CD4-positive, alpha-beta memory T cell (primary cell): ENCODE measurements around the gene PYGO2. TPM values are rescaled to one million over a fixed set of nuclear protein-coding genes. Genes with fewer than 3 reads are reported as not detected.

Experiments used
- CTCF ChIA-PET: fragments of 350-600 bp; sonication (Branson Sonifier 250); formaldehyde crosslinking; loops from one replicate; lab custom pipeline; 2021; ENCODE audit warnings: inconsistent platforms; ENCODE audit not compliant: partially characterized antibody; lab: Charles Lee
- POLR2A ChIA-PET: fragments of 350-600 bp; sonication (Branson Sonifier 250); formaldehyde crosslinking; loops from one replicate; lab custom pipeline; 2021; ENCODE audit not compliant: partially characterized antibody; lab: Charles Lee
- DNase-seq, 5 donors: peaks; one replicate each; pipeline versions ENCODE4 v3.0.0 to v3.0.0-alpha.2; 2020 to 2022; ENCODE audit warnings: mixed read lengths in 1 of 5
- H3K27ac ChIP-seq: one replicate; pipeline ENCODE4 v1.7.0; 2013; ENCODE audit warnings: low read depth, low read length
- H3K27me3 ChIP-seq: 2 replicates; pipeline ENCODE4 v1.7.0; 2013; ENCODE audit warnings: mild to moderate bottlenecking, low read length, moderate library complexity; ENCODE audit not compliant: insufficient read depth
- H3K36me3 ChIP-seq: 2 replicates; pipeline ENCODE4 v1.7.0; 2013; ENCODE audit warnings: mild to moderate bottlenecking, low read length, moderate library complexity; ENCODE audit not compliant: insufficient read depth
- H3K4me1 ChIP-seq: 2 replicates; pipeline ENCODE4 v1.7.0; 2013; ENCODE audit warnings: mild to moderate bottlenecking, low read length, moderate library complexity; ENCODE audit not compliant: insufficient read depth
- H3K4me3 ChIP-seq, 2 donors: one replicate each; pipeline ENCODE4 v1.7.0; 2013; ENCODE audit warnings: low read length in 2 of 2, mild to moderate bottlenecking in 1 of 2
- H3K9me3 ChIP-seq, 2 donors: one replicate each; pipeline ENCODE4 v1.7.0; 2013; ENCODE audit warnings: low read length in 2 of 2, control low read depth in 1 of 2; ENCODE audit not compliant: control insufficient read depth in 1 of 2
- H3K27ac Mint-ChIP-seq, 7 donors: one replicate each; pipeline ENCODE4 v1.8.0; 2020 to 2021; ENCODE audit warnings: mixed read lengths in 7 of 7, mild to moderate bottlenecking in 6 of 7, inconsistent platforms in 3 of 7, moderate library complexity in 3 of 7
- H3K27me3 Mint-ChIP-seq, 2 donors: one replicate each; pipeline ENCODE4 v1.8.0; 2020 to 2021; ENCODE audit warnings: mixed read lengths in 2 of 2
- H3K36me3 Mint-ChIP-seq, 2 donors: one replicate each; pipeline ENCODE4 v1.8.0; 2020 to 2021; ENCODE audit warnings: mixed read lengths in 2 of 2, inconsistent platforms in 1 of 2, mild to moderate bottlenecking in 1 of 2
- H3K4me1 Mint-ChIP-seq, 4 donors: one replicate each; pipeline ENCODE4 v1.8.0; 2020 to 2021; ENCODE audit warnings: mixed read lengths in 4 of 4, mild to moderate bottlenecking in 1 of 4
- H3K4me3 Mint-ChIP-seq, 8 donors: one replicate each; pipeline ENCODE4 v1.8.0; 2020 to 2021; ENCODE audit warnings: mixed read lengths in 8 of 8, mild to moderate bottlenecking in 7 of 8, moderate library complexity in 6 of 8, inconsistent platforms in 3 of 8
- H3K9me3 Mint-ChIP-seq, 8 donors: one replicate each; pipeline ENCODE4 v1.8.0; 2020 to 2021; ENCODE audit warnings: mixed read lengths in 8 of 8, mild to moderate bottlenecking in 5 of 8, inconsistent platforms in 3 of 8, moderate library complexity in 1 of 8
- intact Hi-C: fragments of 100-400 bp; cut with micrococcal nuclease; formaldehyde crosslinking; loops from one replicate; pipeline ENCODE4 v1.15.1; 2023
- polyA plus RNA-seq, 2 donors: library from polyadenylated mRNA; unstranded; fragments of 300-500 nt; fragmentation: Illumina TruSeq; gene quantifications; one replicate each; pipeline ENCODE4 v1.2.3, GENCODE V29; 2021
- total RNA-seq, 2 experiments: library from RNA; stranded (reverse); gene quantifications; one replicate each; pipeline ENCODE4 v1.2.3, GENCODE V29; 2021

Gene PYGO2
- total and polyA plus RNA-seq, 4 experiments from 2014 or later = 22.5 to 80.2 (median 66.3) TPM

DNA sequence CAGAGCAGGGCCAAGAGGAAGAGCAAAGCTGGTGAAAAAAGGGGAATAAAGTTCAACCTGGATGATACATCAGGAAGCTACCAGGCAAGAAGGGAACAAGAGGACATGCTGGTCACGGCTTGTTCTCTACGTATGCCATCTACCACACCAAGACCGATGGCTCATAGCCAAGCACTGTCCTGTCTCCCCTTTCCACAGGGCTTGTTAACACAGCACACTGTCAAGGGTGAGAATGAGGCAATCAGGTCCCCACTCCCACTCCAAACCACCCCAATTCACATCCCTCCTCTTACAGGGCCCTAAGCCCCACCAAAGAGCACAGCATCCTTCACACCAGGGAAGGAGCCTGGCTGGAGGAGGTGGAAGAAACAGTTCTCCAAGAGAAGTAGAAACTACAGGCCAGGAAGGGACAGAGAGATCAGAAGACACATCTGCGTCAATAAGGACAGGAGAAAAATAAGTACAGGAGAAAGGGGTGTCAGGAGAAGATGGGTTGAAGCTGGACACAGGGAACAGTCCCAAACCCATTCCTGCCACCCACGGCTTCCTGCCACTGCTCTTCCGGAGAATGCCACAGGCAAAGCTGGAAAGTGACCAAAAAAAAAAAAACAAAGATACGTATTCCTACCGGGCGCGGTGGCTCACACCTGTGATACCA lies 9.9 kb upstream of the PYGO2 start:
- Histone ChIP-seq H3K9me3 (no peaks in the 10 kb centered on the region), H3K27ac (peak overlapping the region; percentile 11), H3K27me3 (no peaks in the 10 kb centered on the region), H3K36me3 (peaks cover 30% of the 10 kb centered on the region), H3K4me3 (no peak overlapping the region), H3K4me1 (peaks cover 42% of the 10 kb centered on the region)
- Mint-ChIP-seq H3K4me3 (peak overlapping the region; percentile 15 to 58 (median 44)), H3K27ac (peak overlapping the region in 6 of 7 donors; percentile 84 to 87 (median 86)), H3K27me3 (no peaks in the 10 kb centered on the region), H3K4me1 (peaks cover 22 to 35% (median 27%) of the 10 kb centered on the region in 4 donors), H3K9me3 (no peaks in the 10 kb centered on the region), H3K36me3 (peaks cover 15 to 36% of the 10 kb centered on the region in 2 donors)
- CTCF ChIA-PET = interaction anchor here (0.9 to 16.3 kb wide), 7 partner anchors 10 to 120 kb away, joined by 3 to 226 read pairs (median 17); partner anchors contain the start of genes FLAD1, LENEP and PYGO2
- POLR2A ChIA-PET = interaction anchor here (0.7 to 41.7 kb wide), 8 partner anchors 9 to 80 kb away, joined by 3 to 1543 read pairs (median 48); partner anchors contain the start of genes ADAM15, FLAD1, LENEP and PBXIP1
- no peak for DNase-seq
- intact Hi-C loops = no loop called here

DNA sequence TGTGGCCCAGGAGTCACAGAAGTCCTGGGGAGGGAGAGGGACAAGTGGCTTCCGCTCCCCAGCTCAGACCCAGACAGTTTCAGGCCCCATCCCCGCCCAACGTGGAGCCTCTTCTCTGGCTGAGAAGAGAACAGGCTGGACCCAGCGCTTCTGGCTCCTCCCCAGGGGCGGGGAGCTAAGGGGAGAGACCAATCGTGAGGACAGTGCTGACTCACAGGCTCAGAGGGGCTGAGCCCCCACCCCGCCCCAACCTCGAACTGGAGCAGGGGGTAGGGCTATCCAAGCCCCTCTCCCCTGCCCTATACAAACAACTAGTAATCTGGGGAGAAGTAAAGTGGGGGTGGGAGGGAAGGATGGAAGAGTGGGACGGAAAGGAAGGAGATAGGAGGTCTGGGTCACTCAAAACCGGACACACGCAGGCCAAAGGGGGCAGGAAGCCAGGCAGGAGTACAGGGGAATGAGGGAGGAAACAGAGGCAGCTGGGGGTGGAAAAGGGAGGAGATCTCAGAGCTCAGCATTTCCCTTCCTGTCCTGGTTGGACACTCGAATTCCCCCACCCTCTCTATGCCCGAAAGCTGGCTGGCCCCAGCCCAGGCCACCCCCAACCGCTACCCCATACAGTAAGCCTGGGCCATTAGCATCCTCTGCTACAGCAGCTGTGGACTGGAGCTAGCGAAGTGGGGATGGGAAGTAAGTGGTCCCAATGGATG lies 9.2 kb upstream of the PYGO2 start, which contains the start of gene SHC1:
SHC1 (minus strand) TSS at position 117 of the 710 bp plus-strand sequence. CDS start 221 bp downstream, outside the sequence.
- Mint-ChIP-seq H3K9me3 (no peaks in the 10 kb centered on the region), H3K27me3 (no peaks in the 10 kb centered on the region), H3K4me3 (peak within 1 kb of the TSS; percentile 15 to 58 (median 44)), H3K36me3 (peaks cover 16 to 39% of the 10 kb centered on the region in 2 donors), H3K4me1 (peaks cover 22 to 35% (median 26%) of the 10 kb centered on the region in 4 donors), H3K27ac (peak within 1 kb of the TSS; percentile 57 to 87 (median 85))
- H3K4me3 ChIP-seq = no peak within 1 kb of the TSS
- CTCF ChIA-PET = interaction anchor here (0.9 to 16.3 kb wide), 7 partner anchors 10 to 121 kb away, joined by 3 to 226 read pairs (median 5); partner anchors contain the start of genes LENEP and PYGO2
- POLR2A ChIA-PET = interaction anchor here (0.7 to 41.7 kb wide), 7 partner anchors 9 to 80 kb away, joined by 3 to 1543 read pairs (median 36); partner anchors contain the start of genes ADAM15, FLAD1, LENEP and PBXIP1
- H3K27me3 ChIP-seq = no peaks in the 10 kb centered on the region
- H3K27ac ChIP-seq = peak within 1 kb of the TSS; percentile 23
- peak in 1 of 5 donors; percentile 46 for DNase-seq
- intact Hi-C loops = no loop called here
- no peaks in the 10 kb centered on the region for H3K9me3 ChIP-seq
- H3K4me1 ChIP-seq = peaks cover 36% of the 10 kb centered on the region
- H3K36me3 ChIP-seq = peaks cover 37% of the 10 kb centered on the region

- peaks cover 19 to 47% of the 10 kb centered on the region in 2 donors for H3K36me3 Mint-ChIP-seq
- intact Hi-C loops = no loop called here
- peaks cover 43% of the 10 kb centered on the region for H3K36me3 ChIP-seq
These were observed 8.4 kb upstream of the PYGO2 start for GRCh38 chr1:154969860-154970452.

GRCh38 chr1:154969246-154969645 lies 7.7 kb upstream of the PYGO2 start:
- Mint-ChIP-seq H3K27me3 (no peaks in the 10 kb centered on the region), H3K4me1 (peaks cover 22 to 35% (median 26%) of the 10 kb centered on the region in 4 donors), H3K27ac (peak overlapping the region in 6 of 7 donors; percentile 57 to 83 (median 78)), H3K4me3 (no peak overlapping the region), H3K9me3 (no peaks in the 10 kb centered on the region), H3K36me3 (peaks cover 22 to 52% of the 10 kb centered on the region in 2 donors)
- ChIA-PET CTCF (interaction anchor here (1.4 to 16.3 kb wide), 3 partner anchors 8 to 48 kb away, joined by 3 to 226 read pairs (median 40); partner anchors contain the start of genes PMVK and PYGO2), POLR2A (interaction anchor here (9.7 to 41.7 kb wide), 3 partner anchors 7 to 37 kb away, joined by 126 to 1543 read pairs (median 219); partner anchors contain the start of genes LENEP, PBXIP1, PYGO2 and ZBTB7B)
- H3K9me3 ChIP-seq = no peaks in the 10 kb centered on the region
- H3K4me3 ChIP-seq = no peak overlapping the region
- peak overlapping the region; percentile 23 for H3K27ac ChIP-seq
- DNase-seq = peak in 1 of 5 donors; percentile 1
- intact Hi-C loops = no loop called here
- no peaks in the 10 kb centered on the region for H3K27me3 ChIP-seq
- peaks cover 43% of the 10 kb centered on the region for H3K36me3 ChIP-seq
- peaks cover 36% of the 10 kb centered on the region for H3K4me1 ChIP-seq

More at GRCh38 chr1:154969860-154970452, 8.4 kb upstream of the PYGO2 start:
- Mint-ChIP-seq H3K4me3 (no peak overlapping the region), H3K27ac (peak overlapping the region in 5 of 7 donors; percentile 57 to 83 (median 79)), H3K27me3 (no peaks in the 10 kb centered on the region), H3K4me1 (peaks cover 22 to 35% (median 26%) of the 10 kb centered on the region in 4 donors), H3K9me3 (no peaks in the 10 kb centered on the region)
- Histone ChIP-seq H3K4me3 (no peak overlapping the region), H3K27ac (peak overlapping the region; percentile 11), H3K4me1 (peaks cover 36% of the 10 kb centered on the region), H3K27me3 (no peaks in the 10 kb centered on the region), H3K9me3 (no peaks in the 10 kb centered on the region)
- ChIA-PET CTCF (interaction anchor here (1.2 to 16.3 kb wide), 6 partner anchors 9 to 121 kb away, joined by 3 to 226 read pairs (median 5); partner anchors contain the start of genes PMVK and PYGO2), POLR2A (interaction anchor here (1.9 to 41.7 kb wide), 5 partner anchors 8 to 36 kb away, joined by 10 to 1543 read pairs (median 126); partner anchors contain the start of genes FLAD1, LENEP, PBXIP1 and PMVK)
- peak in 1 of 5 donors; percentile 39 for DNase-seq

DNA sequence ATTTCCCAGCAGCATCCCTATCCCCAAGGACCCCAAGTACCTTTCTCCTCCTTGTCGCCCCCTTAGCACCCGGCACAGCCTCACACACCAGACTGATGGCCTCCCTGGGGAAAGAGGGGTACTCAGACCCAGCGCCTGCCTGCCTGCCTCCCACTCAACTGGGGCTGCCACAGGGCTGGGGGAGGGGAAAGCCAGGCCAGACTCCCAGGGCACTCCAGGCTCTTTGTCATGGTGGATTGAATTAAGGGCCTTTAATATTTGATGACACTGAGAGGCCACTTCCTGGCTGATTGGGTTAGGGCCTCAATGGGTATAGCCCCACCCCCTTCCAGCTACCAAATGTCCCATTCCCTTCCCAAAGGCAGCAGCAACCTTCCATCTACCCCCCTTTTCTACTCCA lies 7.1 kb upstream of the PYGO2 start:
- Mint-ChIP-seq H3K36me3 (peaks cover 25 to 56% of the 10 kb centered on the region in 2 donors), H3K9me3 (no peaks in the 10 kb centered on the region), H3K27ac (peak overlapping the region in 5 of 7 donors; percentile 15 to 83 (median 61)), H3K27me3 (no peaks in the 10 kb centered on the region), H3K4me3 (no peak overlapping the region), H3K4me1 (peaks cover 25 to 39% (median 29%) of the 10 kb centered on the region in 4 donors)
- H3K9me3 ChIP-seq = no peaks in the 10 kb centered on the region
- no peak overlapping the region for H3K4me3 ChIP-seq
- H3K27ac ChIP-seq = peak overlapping the region; percentile 23
- CTCF ChIA-PET = interaction anchor here (1.4 kb wide), 1 partner anchor 32 kb away, joined by 3 read pairs; the partner anchor contains the start of gene PMVK
- POLR2A ChIA-PET = interaction anchor here (9.7 to 41.7 kb wide), 3 partner anchors 7 to 38 kb away, joined by 126 to 1543 read pairs (median 219); partner anchors contain the start of genes LENEP, PBXIP1, PYGO2 and ZBTB7B
- no peaks in the 10 kb centered on the region for H3K27me3 ChIP-seq
- peaks cover 35% of the 10 kb centered on the region for H3K4me1 ChIP-seq
- intact Hi-C loops = no loop called here
- DNase-seq = peak in 1 of 5 donors; percentile 33
- H3K36me3 ChIP-seq = peaks cover 46% of the 10 kb centered on the region

DNA sequence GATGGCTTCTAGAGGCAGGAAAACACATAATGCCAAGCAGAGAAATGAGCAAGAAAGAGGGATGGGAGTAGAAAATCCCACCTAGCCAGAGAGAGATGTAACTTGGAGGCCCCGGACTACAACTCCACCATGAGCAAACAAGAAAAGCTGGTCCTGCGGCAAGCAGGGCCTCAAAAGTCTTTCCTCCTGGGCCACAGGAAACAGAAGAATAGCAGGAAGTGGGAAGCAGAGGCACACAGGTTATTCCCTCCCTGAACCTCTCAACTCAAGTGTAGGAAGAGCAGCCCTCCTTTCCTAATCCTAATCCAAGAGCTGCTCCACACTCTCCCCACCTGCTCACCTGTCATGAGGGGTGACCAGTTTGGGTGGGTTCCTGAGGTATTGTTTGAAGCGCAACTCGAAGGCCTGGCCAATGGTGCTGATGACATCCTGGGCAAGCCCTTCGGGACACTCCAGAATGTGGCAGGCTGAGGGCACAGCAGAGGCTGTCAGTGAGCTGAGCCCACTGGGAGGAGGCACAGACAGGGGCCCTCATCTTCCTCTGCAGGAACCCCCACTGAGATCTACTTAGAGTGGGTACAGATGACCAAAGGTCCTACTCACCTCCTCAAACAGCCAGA lies 5.9 kb upstream of the PYGO2 start:
- intact Hi-C loops = no loop called here
- Histone ChIP-seq H3K4me3 (no peak overlapping the region), H3K9me3 (no peaks in the 10 kb centered on the region), H3K27ac (no peak overlapping the region), H3K4me1 (peaks cover 33% of the 10 kb centered on the region), H3K36me3 (peaks cover 54% of the 10 kb centered on the region), H3K27me3 (no peaks in the 10 kb centered on the region)
- H3K4me3 Mint-ChIP-seq = no peak overlapping the region
- no peaks in the 10 kb centered on the region for H3K27me3 Mint-ChIP-seq
- no peaks in the 10 kb centered on the region for H3K9me3 Mint-ChIP-seq
- ChIA-PET POLR2A (interaction anchor here (1.0 to 41.7 kb wide), 3 partner anchors 13 to 39 kb away, joined by 3 to 1543 read pairs (median 52); partner anchors contain the start of genes FLAD1, LENEP, PBXIP1 and ZBTB7B), CTCF (interaction anchor here (1.2 to 4.8 kb wide), 3 partner anchors 32 to 49 kb away, joined by 4 to 28 read pairs (median 5); no protein-coding TSS in a partner anchor)
- DNase-seq = peak in 1 of 5 donors; percentile 1
- peak overlapping the region in 6 of 7 donors; percentile 22 to 87 (median 64) for H3K27ac Mint-ChIP-seq
- peaks cover 28 to 60% of the 10 kb centered on the region in 2 donors for H3K36me3 Mint-ChIP-seq
- peaks cover 24 to 45% (median 30%) of the 10 kb centered on the region in 4 donors for H3K4me1 Mint-ChIP-seq
